K562 (cell line): ENCODE data around the gene LRRC49. TPM values are rescaled to one million over a fixed set of nuclear protein-coding genes. Genes with fewer than 3 reads are reported as not detected.

Source experiments
- ATAC-seq: fragments of 200-7000 bp; cut with Tn5 transposase; 3 replicates; pipeline ENCODE4 v1.9.1; 2020; ENCODE audit warnings: moderate library complexity
- BruUV-seq: library from RNA; stranded (reverse); fragments of 400-500 nt; replicated peaks from 2 replicates; lab custom pipeline; 2021; lab: Mats Ljungman, UMichigan
- CTCF ChIA-PET: fragments of 300-600 bp; formaldehyde crosslinking; extraction: SDS; loops from one replicate; lab custom pipeline; 2021; ENCODE audit warnings: low intra/inter-chr PET ratio; lab: Yijun Ruan, JAX
- POLR2A ChIA-PET: fragments of 300-600, 350-650 bp; sonication (Branson Sonifier 250); formaldehyde crosslinking; extraction: SDS; loops from one replicate; lab custom pipeline; 2021; ENCODE audit warnings: antibody characterized with exemption, inconsistent platforms; lab: Yijun Ruan, JAX
- DNase-seq, 4 experiments: peaks; one replicate each; pipeline versions ENCODE4 v3.0.0 to v3.0.0-alpha.2; 2011 to 2018; ENCODE audit warnings: low spot score in 3 of 4, mixed read lengths in 3 of 4; ENCODE audit errors: extremely low read depth in 1 of 4
- FAIRE-seq: peaks from 2 replicates; lab custom pipeline; 2011; peaks lifted over from hg19 to GRCh38; lab: Jason Lieb, UNC
- H2AFZ ChIP-seq: 2 replicates; pipeline ENCODE4 v1.6.0; 2011; ENCODE audit warnings: low read depth, low read length, control low read depth, inconsistent platforms
- H3K27ac ChIP-seq: fragments of 200-600 bp; 3 replicates; pipeline ENCODE4 v1.8.0; 2011; ENCODE audit warnings: low read depth, mild to moderate bottlenecking, control low read depth, inconsistent platforms, low read length, moderate library complexity, mixed read lengths; ENCODE audit errors: extremely low read depth
- H3K27me3 ChIP-seq, 2 experiments: fragments of 300-600 bp in 1 of 2; 2 replicates in 1 of 2; 3 replicates in 1 of 2; pipeline versions ENCODE4 v1.6.0 to v1.8.0; 2011; ENCODE audit warnings: inconsistent platforms in 2 of 2, low read length in 2 of 2, mild to moderate bottlenecking in 1 of 2, mixed read lengths in 1 of 2, moderate library complexity in 1 of 2; ENCODE audit not compliant: control insufficient read depth in 2 of 2, insufficient read depth in 2 of 2
- H3K36me3 ChIP-seq: fragments of 300-600 bp; 3 replicates; pipeline ENCODE4 v1.8.0; 2011; ENCODE audit warnings: mild to moderate bottlenecking, low read length, inconsistent platforms; ENCODE audit not compliant: control insufficient read depth, insufficient read depth
- H3K4me1 ChIP-seq, 2 experiments: fragments of 200-600 bp in 1 of 2; replicated peaks in 1 of 2; 2 replicates in 1 of 2; 3 replicates in 1 of 2; pipeline versions ENCODE4 v1.5.1 to v1.8.0; 2011; ENCODE audit warnings: inconsistent platforms in 2 of 2, low read length in 2 of 2, mild to moderate bottlenecking in 1 of 2, mixed read lengths in 1 of 2, moderate library complexity in 1 of 2; ENCODE audit not compliant: control insufficient read depth in 2 of 2, insufficient read depth in 2 of 2
- H3K4me2 ChIP-seq: 2 replicates; pipeline ENCODE4 v1.6.1; 2011; ENCODE audit warnings: low read length, control low read depth, inconsistent platforms, mixed read lengths; ENCODE audit not compliant: insufficient read depth
- H3K4me3 ChIP-seq: fragments of 200-600 bp; sonication (generic), shearing (Covaris generic); 2 replicates; pipeline ENCODE4 v1.5.1; 2016; ENCODE audit warnings: control low read depth, inconsistent platforms
- H3K79me2 ChIP-seq: fragments of 200-600 bp; 3 replicates; pipeline ENCODE4 v1.8.0; 2011; ENCODE audit warnings: low read length, inconsistent platforms; ENCODE audit not compliant: control insufficient read depth, insufficient read depth
- H3K9ac ChIP-seq, 2 experiments: 2 replicates each; pipeline versions ENCODE4 v1.6.0 to v1.6.1; 2011; ENCODE audit warnings: low read depth in 2 of 2, low read length in 2 of 2, control low read depth in 1 of 2, inconsistent platforms in 1 of 2, mild to moderate bottlenecking in 1 of 2, mixed read lengths in 1 of 2; ENCODE audit not compliant: insufficient read depth in 1 of 2
- H3K9me1 ChIP-seq: one replicate; pipeline ENCODE4 v1.6.0; 2011; ENCODE audit warnings: inconsistent platforms, mild to moderate bottlenecking, low read length, moderate library complexity; ENCODE audit not compliant: control insufficient read depth, insufficient read depth
- H3K9me3 ChIP-seq: replicated peaks from 2 replicates; pipeline ENCODE4 v1.5.1; 2011; ENCODE audit warnings: low read depth, low read length, inconsistent platforms; ENCODE audit not compliant: control insufficient read depth, insufficient read depth
- H4K20me1 ChIP-seq: replicated peaks from 2 replicates; pipeline ENCODE4 v1.6.1; 2011; ENCODE audit warnings: low read length, inconsistent platforms, mixed read lengths; ENCODE audit not compliant: control insufficient read depth, insufficient read depth
- DIDO1 ChIP-seq: fragments of 450-650 bp; IDR thresholded peaks from 2 replicates; pipeline ENCODE4 v1.6.1; 2016; ENCODE audit warnings: low read depth, missing biosample characterization, missing genetic modification characterization
- GABPA ChIP-seq: fragments of 200-800 bp; sonication (Bioruptor generic); conservative IDR thresholded peaks from 2 replicates; pipeline ENCODE4 v1.6.1; 2016; ENCODE audit warnings: low read depth, missing genetic modification characterization, missing compliant biosample characterization
- HSF4 ChIP-seq: fragments of 250-450 bp; sonication (Bioruptor Pico); IDR thresholded peaks from 2 replicates; pipeline ENCODE4 v2.1.2; 2022; ENCODE audit warnings: mild to moderate bottlenecking, moderate library complexity, borderline replicate concordance
- MEF2D ChIP-seq: conservative IDR thresholded peaks from 2 replicates; pipeline ENCODE4 v1.6.1; 2016; ENCODE audit warnings: low read depth, missing genetic modification characterization, missing compliant biosample characterization
- MTF1 ChIP-seq: fragments of 250-450 bp; sonication (Bioruptor Pico); IDR thresholded peaks from 2 replicates; pipeline ENCODE4 v1.9.0; 2021; ENCODE audit warnings: moderate library complexity, mild to moderate bottlenecking, inconsistent platforms, borderline replicate concordance
- NEUROD1 ChIP-seq: fragments of 150-350 bp; IDR thresholded peaks from 2 replicates; pipeline ENCODE4 v1.6.1; 2014; ENCODE audit warnings: borderline replicate concordance, low read length, low read depth; ENCODE audit not compliant: partially characterized antibody
- NR2C2 ChIP-seq, 2 experiments: fragments of 200-800 bp in 1 of 2; sonication (Bioruptor generic) in 1 of 2; sonication (generic) in 1 of 2; formaldehyde crosslinking in 1 of 2; IDR thresholded peaks; 2 replicates each; pipeline versions ENCODE4 v1.6.1 to v1.8.0; 2016 to 2022; ENCODE audit warnings: mild to moderate bottlenecking in 1 of 2, missing compliant biosample characterization in 1 of 2, missing genetic modification characterization in 1 of 2, missing genetic modification reagents in 1 of 2
- PRPF4 ChIP-seq: fragments of 200-400 bp; formaldehyde crosslinking; IDR thresholded peaks from one replicate; pipeline ENCODE4 v1.6.1; 2017; ENCODE audit warnings: low read length, low read depth, mild to moderate bottlenecking; ENCODE audit not compliant: insufficient read depth, poor library complexity, severe bottlenecking
- RBM39 ChIP-seq: fragments of 200-400 bp; formaldehyde crosslinking; optimal IDR thresholded peaks from 2 replicates; pipeline ENCODE3; 2018; ENCODE audit warnings: low read depth, low read length
- SAFB ChIP-seq: fragments of 200-400 bp; formaldehyde crosslinking; IDR thresholded peaks from 2 replicates; pipeline ENCODE4 v1.6.1; 2017; ENCODE audit warnings: low read depth, low read length, borderline replicate concordance
- TARDBP ChIP-seq: fragments of 450-650 bp; IDR thresholded peaks from 2 replicates; pipeline ENCODE4 v1.6.1; 2016
- TRIM24 ChIP-seq, 2 experiments: fragments of 450-650 bp; IDR thresholded peaks; 2 replicates each; pipeline ENCODE4 v1.6.1; 2016
- XRCC3 ChIP-seq: fragments of 450-650 bp; IDR thresholded peaks from 2 replicates; pipeline ENCODE4 v1.6.1; 2017; ENCODE audit warnings: mild to moderate bottlenecking, moderate library complexity
- ZFP1 ChIP-seq: fragments of 450-650 bp; formaldehyde crosslinking; IDR thresholded peaks from 2 replicates; pipeline ENCODE4 v1.4.0; 2020; ENCODE audit warnings: mild to moderate bottlenecking, mixed read lengths
- ZNF311 ChIP-seq: fragments of 250-450 bp; sonication (Bioruptor Pico); IDR thresholded peaks from 2 replicates; pipeline ENCODE4 v1.4.0; 2020; ENCODE audit warnings: mild to moderate bottlenecking, moderate library complexity
- ZNF57 ChIP-seq: fragments of 450-650 bp; formaldehyde crosslinking; IDR thresholded peaks from 2 replicates; pipeline ENCODE4 v1.4.0; 2020; ENCODE audit warnings: mild to moderate bottlenecking, moderate library complexity
- WGBS: fragments of 100-300 bp; shearing (Covaris generic); methylation state at CpG from one replicate; pipeline ENCODE4 v1.1.6; 2016; ENCODE audit warnings: low coverage, mixed read lengths; ENCODE audit not compliant: insufficient coverage; ENCODE audit errors: missing lambda C conversion rate; 5-methylcytosine and 5-hydroxymethylcytosine counted together
- in situ Hi-C: fragments of 300-500 bp; cut with MboI; formaldehyde crosslinking; loops from 4 replicates; pipeline ENCODE4 v1.15.0; 2018; ENCODE audit warnings: inconsistent platforms, mixed read lengths
- intact Hi-C: fragments of 100-400 bp; cut with micrococcal nuclease; formaldehyde crosslinking; loops from 2 replicates; pipeline ENCODE4 v1.14.2; 2022
- polyA plus RNA-seq, 8 experiments: library from polyadenylated mRNA; depleted of rRNA in 4 of 8; stranded (reverse) in 5 of 8; unstranded in 3 of 8; fragments of >200 nt; fragmentation: Nextera tagmentation in 2 of 8; fragmentation: Illumina TruSeq in 1 of 8; extraction: Ambion mirVana in 2 of 8; extraction: Trizol in 1 of 8; gene quantifications; 2 replicates each; pipeline versions ENCODE4 v1.2.1 to v1.2.3, GENCODE V29; 2011 to 2014; ENCODE audit warnings: inconsistent platforms in 1 of 8, missing spikeins in 1 of 8
- total RNA-seq, 7 experiments: library from RNA; depleted of rRNA in 6 of 7; stranded (reverse); fragments of >200 nt in 6 of 7; fragmentation: Illumina TruSeq in 2 of 7; extraction: Trizol in 2 of 7; gene quantifications; 2 replicates each; pipeline versions ENCODE4 v1.2.1 to v1.2.3, GENCODE V29; 2011 to 2021; ENCODE audit warnings: low replicate concordance in 1 of 7
- TF ChIP-seq, protein P1 (sequence below): fragments of 450-650 bp; IDR thresholded peaks from 2 replicates; pipeline ENCODE4 v1.6.1; 2016; ENCODE audit warnings: low read depth, mild to moderate bottlenecking, moderate library complexity

LRRC49 gene
- total and polyA plus RNA-seq, 9 of the 15 experiments (the other 6 are each of a cell fraction or from before 2014, with no cell fraction given): 0.32 TPM; not detected in 8

DNA sequence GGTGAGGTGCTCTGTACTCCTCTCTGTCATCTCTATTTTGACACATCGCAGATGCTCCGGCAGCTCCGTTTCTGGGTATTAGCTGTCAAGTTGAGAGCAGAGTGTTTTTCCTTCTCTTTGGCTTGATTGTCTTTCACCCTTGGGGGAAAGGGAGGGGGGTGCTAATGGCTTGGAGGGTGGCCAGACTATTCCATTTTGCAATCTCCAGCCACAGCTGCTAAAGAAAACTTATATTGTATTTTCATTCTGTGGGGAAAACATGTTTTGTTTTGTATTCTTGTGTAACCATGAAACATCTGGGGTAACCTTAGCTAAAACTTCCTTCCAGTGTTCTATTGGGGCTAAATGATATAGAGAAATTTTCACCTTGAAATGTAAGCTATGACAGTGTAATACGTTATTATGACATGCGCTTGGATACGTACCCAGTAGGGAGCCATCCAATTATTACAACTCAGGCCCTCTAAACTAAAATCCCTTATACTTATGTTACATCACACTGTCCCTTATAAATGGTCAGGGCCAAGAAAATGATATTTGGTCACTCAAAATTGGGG, 24.6 kb upstream of the LRRC49 start:
- no peak overlapping the region for H3K27ac ChIP-seq

GRCh38 chr15:70869346-70869745, 23.3 kb upstream of the LRRC49 start:
- no peaks in the 10 kb centered on the region for H3K36me3 ChIP-seq
- no peaks in the 10 kb centered on the region for H3K79me2 ChIP-seq
- ChIA-PET POLR2A (no interaction called here), CTCF (no interaction called here)
- no peak overlapping the region for H3K27ac ChIP-seq
- H3K9me3 ChIP-seq: no peaks in the 10 kb centered on the region
- no peaks in the 10 kb centered on the region for H3K9me1 ChIP-seq
- H4K20me1 ChIP-seq: no peaks in the 10 kb centered on the region
- BruUV-seq: no TSS peak
- no peak overlapping the region for H3K9ac ChIP-seq
- DNase-seq: no peak
- H2AFZ ChIP-seq: no peak overlapping the region
- intact Hi-C loops (no loop called here), in situ Hi-C loops (no loop called here)
- ATAC-seq: no peak
- no peaks in the 10 kb centered on the region for H3K27me3 ChIP-seq
- WGBS: 0% methylated on average over 3 of the region's 3 CpGs
- H3K4me2 ChIP-seq: no peak overlapping the region
- no peak for FAIRE-seq
- H3K4me1 ChIP-seq: no peaks in the 10 kb centered on the region
- no peak overlapping the region for H3K4me3 ChIP-seq
- TF ChIP-seq ZNF57 (CRISPR knock-in tag) (no peak), TARDBP (no peak), TRIM24 (IDR thresholded peaks at IDR 0.05) (no peak), PRPF4 (no peak), NR2C2 (CRISPR knock-in tag; IDR thresholded peaks at IDR 0.05) (no peak), NR2C2 (tag; IDR thresholded peaks at IDR 0.05) (no peak), ZFP1 (CRISPR knock-in tag) (no peak)
- TF ChIP-seq, protein P1, sequence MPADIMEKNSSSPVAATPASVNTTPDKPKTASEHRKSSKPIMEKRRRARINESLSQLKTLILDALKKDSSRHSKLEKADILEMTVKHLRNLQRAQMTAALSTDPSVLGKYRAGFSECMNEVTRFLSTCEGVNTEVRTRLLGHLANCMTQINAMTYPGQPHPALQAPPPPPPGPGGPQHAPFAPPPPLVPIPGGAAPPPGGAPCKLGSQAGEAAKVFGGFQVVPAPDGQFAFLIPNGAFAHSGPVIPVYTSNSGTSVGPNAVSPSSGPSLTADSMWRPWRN: no peak

More for the DNA sequence above, 24.6 kb upstream of the LRRC49 start:
- Histone ChIP-seq H3K79me2 (no peaks in the 10 kb centered on the region), H3K4me1 (no peaks in the 10 kb centered on the region), H3K9me1 (no peaks in the 10 kb centered on the region), H4K20me1 (no peaks in the 10 kb centered on the region)
- no TSS peak for BruUV-seq
- WGBS: 1% methylated on average over 6 of the region's 6 CpGs
- in situ Hi-C loops: no loop called here
- TF ChIP-seq ZNF311 (CRISPR knock-in tag) (no peak), DIDO1 (no peak), RBM39 (no peak), MEF2D (no peak), XRCC3 (no peak), GABPA (tag) (no peak), MTF1 (CRISPR knock-in tag) (no peak), SAFB (no peak), HSF4 (CRISPR knock-in tag) (no peak), NEUROD1 (no peak)
- TF ChIP-seq, all 486 proteins: peak for 0
- no peak for DNase-seq
- ChIA-PET POLR2A (no interaction called here), CTCF (no interaction called here)
- no peak overlapping the region for H2AFZ ChIP-seq
- no peak overlapping the region for H3K4me3 ChIP-seq
- intact Hi-C loops: no loop called here
- H3K9me3 ChIP-seq: no peaks in the 10 kb centered on the region
- no peak for ATAC-seq
- no peak for FAIRE-seq
- H3K9ac ChIP-seq: no peak overlapping the region
- H3K4me2 ChIP-seq: no peak overlapping the region
- H3K36me3 ChIP-seq: no peaks in the 10 kb centered on the region
- H3K27me3 ChIP-seq: no peaks in the 10 kb centered on the region
